Esophagus muscularis mucosa (tissue), 3 donors: ENCODE measurements around the gene MKRN2OS.

ENCODE experiments used
- CTCF ChIP-seq, 3 experiments: fragments of 200-600 bp in 2 of 3; fragments of 450-650 bp in 1 of 3; sonication (generic) in 2 of 3; IDR thresholded peaks; one replicate each; pipeline ENCODE4 v1.5.1; 2017 to 2019; ENCODE audit warnings: antibody characterized with exemption in 3 of 3, mild to moderate bottlenecking in 2 of 3, moderate library complexity in 1 of 3
- POLR2AphosphoS5 ChIP-seq, 2 donors: sonication (generic); formaldehyde crosslinking; IDR thresholded peaks; one replicate each; pipeline ENCODE4 v1.6.1; 2017; ENCODE audit warnings: antibody characterized with exemption in 2 of 2

DNA sequence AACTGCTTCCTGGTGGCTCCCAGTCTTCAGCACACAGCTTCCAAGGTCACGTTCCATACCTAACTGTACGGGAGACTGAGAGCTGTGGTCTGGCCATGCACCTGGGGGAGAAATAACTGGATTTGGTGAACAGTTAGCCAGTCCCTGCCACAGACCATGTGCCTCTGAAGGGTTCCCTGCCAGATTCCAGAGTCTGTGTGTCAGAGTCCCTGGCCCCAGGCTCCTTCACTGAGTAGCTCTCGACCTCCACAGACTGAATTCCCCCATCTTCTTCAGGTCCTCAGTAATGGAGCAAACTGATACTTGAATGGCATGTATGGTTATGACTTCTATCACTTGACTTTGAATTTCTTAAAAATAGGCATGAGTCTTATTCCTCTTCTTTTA, 17.5 kb downstream of the MKRN2OS start:
- TF ChIP-seq POLR2AphosphoS5 (IDR thresholded peaks at IDR 0.05) (no peak), CTCF (IDR thresholded peaks at IDR 0.05) (no peak)
